Adrenal gland (tissue), 12 donors: ENCODE data around the gene TUBE1. TPM values are rescaled to one million over a fixed set of nuclear protein-coding genes. Genes with fewer than 3 reads are reported as not detected.

Experiments used
- DNase-seq, 7 donors: peaks; one replicate each; pipeline ENCODE4 v3.0.0-alpha.2; 2019 to 2020
- H3K27ac ChIP-seq, 5 donors: fragments of 200-600 bp; sonication (generic) in 4 of 5; 1 replicate in 3 of 5; 2 replicates in 2 of 5; pipeline versions ENCODE4 v1.5.1 to v1.8.0; 2016 to 2020; ENCODE audit warnings: mild to moderate bottlenecking in 1 of 5
- H3K27me3 ChIP-seq: fragments of 200-600 bp; 2 replicates; pipeline ENCODE4 v1.8.0; 2021
- H3K36me3 ChIP-seq, 2 donors: fragments of 200-600 bp; replicated peaks in 1 of 2; 1 replicate in 1 of 2; 2 replicates in 1 of 2; pipeline versions ENCODE4 v1.5.1 to v1.8.0; 2018 to 2022
- H3K4me1 ChIP-seq, 2 donors: fragments of 200-600 bp; replicated peaks in 1 of 2; 1 replicate in 1 of 2; 2 replicates in 1 of 2; pipeline versions ENCODE4 v1.5.1 to v1.8.0; 2018 to 2021
- H3K4me3 ChIP-seq, 4 donors: fragments of 200-600 bp; sonication (generic) in 3 of 4; one replicate each; pipeline ENCODE4 v1.5.1; 2016 to 2018
- H3K9me3 ChIP-seq, 3 donors: fragments of 200-600 bp; sonication (generic) in 1 of 3; replicated peaks in 1 of 3; 1 replicate in 2 of 3; 2 replicates in 1 of 3; pipeline versions ENCODE4 v1.5.1 to v1.8.0; 2016 to 2021
- CTCF ChIP-seq, 6 experiments: fragments of 450-650 bp in 4 of 6; fragments of 200-600 bp in 2 of 6; sonication (generic) in 1 of 6; IDR thresholded peaks; 1 replicate in 5 of 6; 2 replicates in 1 of 6; pipeline versions ENCODE4 v1.5.1 to v1.8.0; 2016 to 2021; ENCODE audit warnings: antibody characterized with exemption in 6 of 6, mild to moderate bottlenecking in 2 of 6, moderate library complexity in 1 of 6
- POLR2A ChIP-seq, 2 donors: fragments of 450-650 bp; IDR thresholded peaks; one replicate each; pipeline ENCODE4 v1.6.1; 2017; ENCODE audit warnings: antibody characterized with exemption in 2 of 2, mild to moderate bottlenecking in 2 of 2, moderate library complexity in 1 of 2
- WGBS, 4 donors: extraction: QIAGEN DNeasy Blood & Tissue Kit in 2 of 4; methylation state at CpG; one replicate each; pipeline versions ENCODE4 v1.1.5 to v1.1.7; 2013 to 2017; 5-methylcytosine and 5-hydroxymethylcytosine counted together
- intact Hi-C, 2 donors: fragments of 100-400 bp; cut with DNase I; formaldehyde crosslinking; loops; one replicate each; pipeline versions ENCODE4 v1.14.1 to v1.15.0; 2022 to 2023
- polyA plus RNA-seq, 3 donors: library from polyadenylated mRNA; stranded (reverse); fragments of 200-250 nt in 2 of 3; fragments of 350-450 nt in 1 of 3; fragmentation: Illumina TruSeq in 1 of 3; extraction: RNeasy Lipid Tissue Mini Kit (QIAGEN cat#74804) in 1 of 3; gene quantifications; one replicate each; pipeline ENCODE4 v1.2.3, GENCODE V29; 2013 to 2014
- total RNA-seq, 9 donors: library from RNA; depleted of rRNA in 4 of 9; stranded (reverse); fragments of >200 nt in 4 of 9; fragments of 120-200 nt in 1 of 9; fragmentation: NEBNext Ultra II Directional in 1 of 9; extraction: Animal tissue kit (Norgen Biotek cat#: 25700) in 1 of 9; gene quantifications; one replicate each; pipeline versions ENCODE4 v1.1.0 to v1.2.4, GENCODE V29; 2013 to 2023
- donor health status: healthy with polysubstance abuse.
- donor health status: Bipolar disorder and iron deficiency.
- donor health status: DM: yes; HTN: yes; CAD: no.
- donor health status: DM: no; HTN: no; CAD: no.
- donor health status: DM: no; HTN: no; CAD: no.
- donor health status: DM: yes; HTN: yes; CAD: no.

TUBE1 gene
- total and polyA plus RNA-seq, 12 donors = 11.1 to 50.0 (median 19.6) TPM

GRCh38 chr6:112123982-112124381 is 36.7 kb upstream of the TUBE1 start:
- H3K36me3 ChIP-seq = no peaks in the 10 kb centered on the region

GRCh38 chr6:112122756-112123155 is 35.5 kb upstream of the TUBE1 start:
- intact Hi-C loops = no loop called here
- TF ChIP-seq POLR2A (IDR thresholded peaks at IDR 0.05) = no peak
- no peak for TF ChIP-seq CTCF (IDR thresholded peaks at IDR 0.05)
- Histone ChIP-seq H3K4me1 (no peaks in the 10 kb centered on the region), H3K27me3 (no peaks in the 10 kb centered on the region), H3K9me3 (no peaks in the 10 kb centered on the region), H3K4me3 (no peak overlapping the region), H3K27ac (no peak overlapping the region), H3K36me3 (no peaks in the 10 kb centered on the region)
- 78 to 87% (median 81%) methylated on average over 2 of the region's 2 CpGs for WGBS, 4 donors
- DNase-seq = no peak

More at GRCh38 chr6:112123982-112124381, 36.7 kb upstream of the TUBE1 start:
- 82 to 95% (median 92%) methylated on average over 1 of the region's 1 CpG for WGBS, 4 donors
- TF ChIP-seq POLR2A (IDR thresholded peaks at IDR 0.05) (no peak), CTCF (IDR thresholded peaks at IDR 0.05) (no peak)
- no peaks in the 10 kb centered on the region for H3K4me1 ChIP-seq
- DNase-seq = no peak
- no peaks in the 10 kb centered on the region for H3K9me3 ChIP-seq
- H3K27ac ChIP-seq = no peak overlapping the region
- no peaks in the 10 kb centered on the region for H3K27me3 ChIP-seq
- no peak overlapping the region for H3K4me3 ChIP-seq
- intact Hi-C loops = no loop called here

- no peaks in the 10 kb centered on the region for H3K9me3 ChIP-seq
- TF ChIP-seq CTCF (IDR thresholded peaks at IDR 0.05) = no peak
- no peak for TF ChIP-seq POLR2A (IDR thresholded peaks at IDR 0.05)
- no peak for DNase-seq
- H3K4me3 ChIP-seq = no peak overlapping the region
- intact Hi-C loops = no loop called here
- no peaks in the 10 kb centered on the region for H3K36me3 ChIP-seq
- no peaks in the 10 kb centered on the region for H3K4me1 ChIP-seq
- no peak overlapping the region for H3K27ac ChIP-seq
- H3K27me3 ChIP-seq = no peaks in the 10 kb centered on the region
Observed at GRCh38 chr6:112118034-112118433, 30.8 kb upstream of the TUBE1 start.

GRCh38 chr6:112117554-112117953 is 30.3 kb upstream of the TUBE1 start:
- WGBS, 4 donors = 41 to 60% (median 52%) methylated on average over 1 of the region's 1 CpG
- Histone ChIP-seq H3K27ac (no peak overlapping the region), H3K4me1 (no peaks in the 10 kb centered on the region), H3K27me3 (no peaks in the 10 kb centered on the region), H3K4me3 (no peak overlapping the region), H3K36me3 (no peaks in the 10 kb centered on the region), H3K9me3 (no peaks in the 10 kb centered on the region)
- no peak for TF ChIP-seq CTCF (IDR thresholded peaks at IDR 0.05)
- no peak for TF ChIP-seq POLR2A (IDR thresholded peaks at IDR 0.05)
- no peak for DNase-seq
- intact Hi-C loops = no loop called here
